Stimulated activated naive CD8-positive, alpha-beta T cell treated with anti-CD3 and anti-CD28 coated beads, Interleukin-15, amount 100 ng/mL, for 72 hours (primary cell): ENCODE measurements around the gene FYCO1.
A peak's percentile ranks its signal among the peaks of the same experiment; 100 is the strongest.

ENCODE experiments used
- ATAC-seq: fragments of 150-1000 bp; cut with Tn5 transposase; 2 replicates; pipeline ENCODE4 v1.10.0; 2021; ENCODE audit warnings: mild to moderate bottlenecking, moderate library complexity
- DNase-seq, 2 donors: peaks; one replicate each; pipeline ENCODE4 v3.0.0; 2021 to 2022
- H3K27ac Mint-ChIP-seq, 2 donors: one replicate each; pipeline ENCODE4 v1.8.0; 2022; ENCODE audit warnings: mild to moderate bottlenecking in 2 of 2, mixed read lengths in 2 of 2, moderate library complexity in 2 of 2
- H3K27me3 Mint-ChIP-seq: one replicate; pipeline ENCODE4 v1.8.0; 2022; ENCODE audit warnings: mixed read lengths
- H3K4me1 Mint-ChIP-seq: one replicate; pipeline ENCODE4 v1.8.0; 2022; ENCODE audit warnings: mild to moderate bottlenecking, mixed read lengths
- H3K4me3 Mint-ChIP-seq, 2 donors: one replicate each; pipeline ENCODE4 v1.8.0; 2022; ENCODE audit warnings: mild to moderate bottlenecking in 2 of 2, mixed read lengths in 2 of 2, moderate library complexity in 1 of 2
- H3K9me3 Mint-ChIP-seq, 2 donors: one replicate each; pipeline ENCODE4 v1.8.0; 2022; ENCODE audit warnings: mixed read lengths in 2 of 2

Gene FYCO1

DNA sequence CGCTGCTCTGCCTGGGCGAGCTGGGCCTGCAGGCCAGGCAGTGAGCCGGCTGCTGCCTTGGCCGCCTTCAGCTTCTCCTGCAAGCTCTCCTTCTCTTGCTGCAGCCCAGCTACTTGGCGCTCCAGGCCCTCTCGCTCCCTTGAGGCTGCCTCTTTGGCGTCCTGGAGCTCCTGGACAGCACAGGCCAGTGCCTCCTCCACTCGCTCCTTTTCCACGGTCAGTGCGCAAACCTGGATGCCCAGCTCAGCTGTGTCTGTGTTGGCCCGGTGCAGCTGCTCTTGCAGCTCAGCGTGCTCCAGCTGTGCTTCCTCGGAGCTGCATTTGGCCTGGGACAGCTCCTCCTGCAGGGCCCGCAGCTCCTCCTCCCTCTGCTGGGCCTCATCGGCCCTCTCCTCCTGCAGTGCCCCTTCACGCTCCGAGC, 29.2 kb downstream of the FYCO1 start:
- DNase-seq, result no peak
- Mint-ChIP-seq H3K4me3 (no peak overlapping the region), H3K4me1 (peaks cover 95% of the 10 kb centered on the region), H3K9me3 (no peaks in the 10 kb centered on the region), H3K27me3 (no peaks in the 10 kb centered on the region), H3K27ac (no peak overlapping the region)
- no peak for ATAC-seq

DNA sequence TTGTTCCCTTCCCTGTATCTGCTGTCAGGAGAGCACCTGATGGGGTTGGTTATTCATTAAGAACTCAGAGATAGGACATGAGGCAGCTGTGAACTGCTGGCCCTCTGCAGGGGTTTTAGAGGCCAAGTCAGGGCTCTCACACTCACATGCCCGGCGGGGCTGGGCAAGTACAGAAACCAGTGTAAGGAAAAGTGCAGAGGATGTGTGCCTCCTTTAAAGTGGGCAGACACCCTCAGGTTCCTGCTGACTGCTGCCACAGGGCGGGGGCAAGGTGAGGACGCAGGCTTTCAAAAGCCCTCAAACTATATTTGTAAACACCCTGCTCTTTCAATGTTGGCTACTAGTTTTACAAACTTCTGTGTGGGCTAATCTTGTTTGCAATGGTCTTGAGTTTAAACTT, 30.0 kb downstream of the FYCO1 start:
- Mint-ChIP-seq H3K4me1 (peaks cover 99% of the 10 kb centered on the region), H3K9me3 (peaks cover 0 to 4% of the 10 kb centered on the region in 2 donors), H3K4me3 (peak overlapping the region in 1 of 2 donors; percentile 50), H3K27me3 (no peaks in the 10 kb centered on the region), H3K27ac (peak overlapping the region; percentile 27 to 81)
- ATAC-seq (peak; percentile 31), DNase-seq (no peak)

DNA sequence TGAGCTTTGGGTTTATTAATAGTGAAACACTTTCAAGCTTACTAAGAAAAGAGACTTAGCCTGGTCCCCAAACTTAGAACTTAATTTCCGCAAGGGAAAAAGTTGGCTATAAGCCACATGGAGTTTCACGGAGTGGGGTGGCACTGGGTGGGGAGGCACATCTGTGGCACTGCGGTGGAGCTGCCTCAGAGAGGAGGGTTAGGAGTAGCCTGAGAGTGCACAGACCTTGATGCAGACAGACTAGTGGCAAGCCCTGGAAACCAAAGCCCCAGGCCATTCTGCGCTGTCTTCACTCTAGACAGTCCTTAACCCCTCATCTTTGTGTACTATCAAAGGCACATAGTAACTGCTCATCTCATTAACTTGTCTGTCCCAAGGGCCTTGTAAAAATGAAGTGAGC, 30.4 kb downstream of the FYCO1 start:
- peak; percentile 45 for ATAC-seq
- H3K9me3 Mint-ChIP-seq, result peaks cover 0 to 5% of the 10 kb centered on the region in 2 donors
- no peaks in the 10 kb centered on the region for H3K27me3 Mint-ChIP-seq
- peak overlapping the region; percentile 24 to 50 for H3K4me3 Mint-ChIP-seq
- peak overlapping the region in 1 of 2 donors; percentile 72 for H3K27ac Mint-ChIP-seq
- no peak for DNase-seq
- H3K4me1 Mint-ChIP-seq, result peaks cover 97% of the 10 kb centered on the region

DNA sequence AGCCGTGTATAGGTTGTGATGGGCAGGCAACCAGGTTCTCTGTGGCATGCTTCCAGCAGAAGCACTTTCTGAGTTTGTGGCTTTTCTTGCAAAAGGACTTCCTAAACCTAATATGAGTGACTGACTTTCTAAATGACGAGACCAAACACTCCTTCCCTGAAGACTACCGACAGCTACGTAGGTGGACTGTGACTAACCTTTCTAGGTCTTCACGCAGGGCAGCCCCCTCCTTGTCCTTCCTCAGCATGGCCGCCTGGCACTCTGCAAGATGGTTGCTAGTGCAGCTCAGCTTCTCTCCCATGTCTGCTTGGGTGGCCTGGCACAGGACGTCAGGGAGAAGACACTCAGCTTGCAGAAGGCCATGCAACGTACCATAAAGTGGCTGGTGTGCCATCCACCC, 31.5 kb downstream of the FYCO1 start:
- H3K27me3 Mint-ChIP-seq, result no peaks in the 10 kb centered on the region
- peaks cover 0 to 5% of the 10 kb centered on the region in 2 donors for H3K9me3 Mint-ChIP-seq
- ATAC-seq (peak; percentile 93), DNase-seq (peak; percentile 61 to 75)
- H3K27ac Mint-ChIP-seq, result peak overlapping the region in 1 of 2 donors; percentile 72
- peak overlapping the region; percentile 20 to 51 for H3K4me3 Mint-ChIP-seq
- peaks cover 85% of the 10 kb centered on the region for H3K4me1 Mint-ChIP-seq

DNA sequence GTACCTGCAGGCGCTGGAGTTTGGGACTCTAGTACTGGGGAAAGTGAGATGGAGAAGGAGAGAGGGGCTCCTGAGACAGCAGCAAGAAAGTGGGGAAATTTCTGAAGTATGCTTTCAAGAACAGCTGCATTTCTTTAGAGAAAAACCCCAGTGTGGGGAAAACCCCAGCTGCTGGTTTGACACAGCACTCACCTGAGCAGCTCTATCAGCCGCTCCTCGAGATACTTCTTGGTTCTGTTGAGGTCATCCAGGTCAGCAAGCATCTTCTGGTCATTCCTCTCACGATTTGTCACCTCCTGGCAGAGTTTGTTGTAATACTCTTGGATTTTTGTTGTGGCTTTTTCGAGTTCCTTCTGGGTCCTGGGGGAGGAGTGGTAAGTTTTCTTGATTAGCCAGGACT, 33.6 kb downstream of the FYCO1 start:
- DNase-seq (peak; percentile 36 to 58), ATAC-seq (peak; percentile 75)
- H3K27me3 Mint-ChIP-seq, result no peaks in the 10 kb centered on the region
- peaks cover 72% of the 10 kb centered on the region for H3K4me1 Mint-ChIP-seq
- peak overlapping the region; percentile 31 to 47 for H3K4me3 Mint-ChIP-seq
- H3K9me3 Mint-ChIP-seq, result peaks cover 0 to 5% of the 10 kb centered on the region in 2 donors
- H3K27ac Mint-ChIP-seq, result no peak overlapping the region

DNA sequence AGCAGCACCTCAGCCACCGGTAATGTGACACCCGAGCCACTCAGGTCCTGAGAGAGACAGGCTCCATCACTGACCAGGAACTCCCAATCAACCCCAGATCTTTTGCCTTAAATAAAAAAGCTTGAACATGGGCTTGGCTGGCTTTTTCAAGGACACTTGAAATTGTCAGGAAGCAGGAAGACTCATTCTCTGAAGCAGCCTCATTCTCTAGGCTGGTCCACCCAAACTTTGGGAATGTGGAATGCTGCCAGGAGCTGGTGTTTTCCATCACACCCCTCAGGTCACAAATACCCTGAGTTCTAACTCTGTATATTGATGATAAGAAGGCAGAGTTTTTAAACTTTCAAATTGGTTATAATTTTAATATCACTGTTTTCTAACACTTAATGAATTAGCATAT, 35.3 kb downstream of the FYCO1 start:
- Mint-ChIP-seq H3K27me3 (no peaks in the 10 kb centered on the region), H3K9me3 (peaks cover 0 to 5% of the 10 kb centered on the region in 2 donors), H3K27ac (no peak overlapping the region), H3K4me1 (peaks cover 60% of the 10 kb centered on the region), H3K4me3 (no peak overlapping the region)
- DNase-seq (no peak), ATAC-seq (no peak)

DNA sequence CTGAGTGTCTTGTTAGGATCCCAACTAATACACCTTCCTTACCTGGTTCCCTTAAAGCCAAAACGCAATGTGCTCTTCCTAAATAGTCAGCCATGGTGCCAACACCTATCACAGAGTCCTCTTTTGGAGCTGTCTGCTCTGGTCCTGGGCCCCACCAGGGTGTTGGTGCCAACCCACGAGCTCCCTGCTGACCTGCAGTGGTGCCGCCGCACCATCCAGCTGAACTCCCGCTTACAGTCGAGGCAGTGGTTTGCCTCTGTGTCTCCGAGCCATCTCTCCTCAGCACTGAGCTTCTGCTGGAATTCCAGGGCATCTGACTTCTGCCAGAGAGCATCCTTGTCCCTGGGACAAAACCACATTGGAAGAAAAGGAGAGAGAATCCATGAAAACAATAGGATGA, 36.4 kb downstream of the FYCO1 start:
- Mint-ChIP-seq H3K4me3 (no peak overlapping the region), H3K9me3 (peaks cover 0 to 5% of the 10 kb centered on the region in 2 donors), H3K4me1 (peaks cover 55% of the 10 kb centered on the region), H3K27me3 (no peaks in the 10 kb centered on the region), H3K27ac (no peak overlapping the region)
- DNase-seq (no peak), ATAC-seq (no peak)

DNA sequence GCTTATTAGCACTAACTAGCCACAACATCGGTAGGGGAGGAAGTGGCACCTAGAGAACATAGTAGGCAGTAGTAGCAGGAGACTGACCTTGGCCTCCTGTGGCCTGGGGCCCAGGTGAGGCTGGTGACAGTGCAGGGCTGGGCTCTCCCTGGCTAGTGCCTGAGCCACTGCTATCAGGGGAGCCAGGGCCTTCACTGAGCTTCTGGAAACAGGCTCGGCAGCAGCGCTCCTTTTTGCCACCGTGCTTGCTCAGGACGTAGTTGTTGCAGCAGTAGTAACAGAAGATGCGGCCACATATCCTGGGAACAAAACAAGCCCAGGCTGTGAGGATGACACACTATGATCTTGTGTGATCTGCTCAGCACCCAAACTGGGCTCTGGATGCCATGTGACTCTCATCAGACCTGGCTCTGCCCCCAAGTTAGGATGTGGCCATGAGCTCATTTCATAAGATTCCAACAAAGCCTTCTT, 37.3 kb downstream of the FYCO1 start:
- no peaks in the 10 kb centered on the region for H3K27me3 Mint-ChIP-seq
- H3K27ac Mint-ChIP-seq, result no peak overlapping the region
- no peak overlapping the region for H3K4me3 Mint-ChIP-seq
- peaks cover 0 to 5% of the 10 kb centered on the region in 2 donors for H3K9me3 Mint-ChIP-seq
- H3K4me1 Mint-ChIP-seq, result peaks cover 54% of the 10 kb centered on the region
- DNase-seq (no peak), ATAC-seq (no peak)

DNA sequence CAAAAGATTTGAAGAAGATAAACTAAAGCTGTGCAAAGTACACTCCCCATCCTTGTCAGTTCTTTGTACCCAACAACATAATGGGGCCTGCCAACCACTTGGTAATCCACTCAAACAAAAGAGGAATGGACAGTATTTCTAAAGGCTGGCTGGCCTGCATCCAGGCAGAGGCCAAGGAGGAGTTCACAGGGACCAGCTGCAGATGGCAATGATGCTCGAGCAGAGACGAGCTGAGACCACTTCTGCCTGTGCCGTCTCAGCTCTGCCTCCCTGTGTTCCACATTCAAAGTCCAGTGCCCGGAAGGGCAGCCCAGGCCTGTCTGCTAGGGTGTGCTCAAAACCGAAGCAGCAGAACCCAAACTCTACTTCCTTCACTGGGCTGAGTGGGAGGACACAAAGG, 38.0 kb downstream of the FYCO1 start:
- no peak overlapping the region for H3K4me3 Mint-ChIP-seq
- ATAC-seq, result no peak
- DNase-seq, result no peak
- H3K4me1 Mint-ChIP-seq, result peaks cover 54% of the 10 kb centered on the region
- no peak overlapping the region for H3K27ac Mint-ChIP-seq
- peaks cover 0 to 5% of the 10 kb centered on the region in 2 donors for H3K9me3 Mint-ChIP-seq
- no peaks in the 10 kb centered on the region for H3K27me3 Mint-ChIP-seq

DNA sequence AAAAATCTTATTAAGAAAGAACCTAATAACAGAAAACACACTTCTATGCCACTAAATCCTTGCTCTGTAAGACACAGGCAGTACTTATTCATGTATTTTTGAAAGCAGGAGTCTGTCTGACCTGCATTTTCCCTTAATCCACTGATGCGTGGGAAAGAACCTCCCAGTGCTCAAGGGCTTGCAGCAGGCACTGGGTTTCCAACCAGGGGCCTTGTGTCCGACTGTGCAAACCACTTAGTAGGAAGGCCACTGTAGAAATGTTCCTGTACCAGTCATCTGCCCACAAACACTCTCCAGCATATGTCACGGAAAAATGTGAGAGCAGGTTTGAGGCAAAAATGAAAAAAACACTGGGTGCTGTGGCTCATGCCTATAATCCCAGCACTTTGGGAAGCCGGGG, 39.9 kb downstream of the FYCO1 start:
- Mint-ChIP-seq H3K4me3 (no peak overlapping the region), H3K27me3 (no peaks in the 10 kb centered on the region), H3K4me1 (peaks cover 54% of the 10 kb centered on the region), H3K9me3 (peaks cover 0 to 1% of the 10 kb centered on the region in 2 donors), H3K27ac (peak overlapping the region in 1 of 2 donors; percentile 27)
- DNase-seq (no peak), ATAC-seq (no peak)

DNA sequence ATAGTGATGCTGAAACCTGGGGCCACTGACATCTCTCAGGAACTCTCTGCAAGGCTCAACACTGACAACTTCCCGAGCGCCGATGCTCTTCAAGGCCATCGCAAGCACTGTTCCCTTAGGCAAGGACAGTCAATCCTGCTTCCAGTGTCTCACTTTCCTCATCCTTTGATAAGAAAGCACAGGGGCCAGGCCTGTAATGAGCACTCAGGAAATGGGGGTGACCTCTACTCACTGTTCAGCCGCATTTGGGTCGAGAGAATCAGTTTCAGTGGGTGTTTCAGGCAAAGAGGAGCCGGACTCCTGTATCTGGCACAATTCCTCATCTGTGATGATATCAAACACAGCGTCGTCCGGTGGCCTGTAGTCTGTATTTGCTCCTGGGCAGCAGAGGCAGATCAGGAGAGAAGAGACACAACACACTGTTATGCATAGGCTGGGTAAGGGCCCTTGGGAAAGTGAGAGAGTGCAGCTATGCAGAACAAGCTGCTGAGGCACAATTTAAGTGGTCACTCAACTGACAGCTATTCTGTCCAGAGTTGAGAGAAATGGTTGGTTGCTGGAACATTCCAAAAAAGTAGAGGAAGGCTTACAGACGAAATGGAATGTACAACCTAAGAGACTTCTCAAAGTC, 40.5 kb downstream of the FYCO1 start:
- H3K4me3 Mint-ChIP-seq, result no peak overlapping the region
- H3K4me1 Mint-ChIP-seq, result peaks cover 58% of the 10 kb centered on the region
- no peaks in the 10 kb centered on the region for H3K9me3 Mint-ChIP-seq
- peak overlapping the region in 1 of 2 donors; percentile 29 for H3K27ac Mint-ChIP-seq
- H3K27me3 Mint-ChIP-seq, result no peaks in the 10 kb centered on the region
- ATAC-seq, result no peak
- DNase-seq, result no peak

DNA sequence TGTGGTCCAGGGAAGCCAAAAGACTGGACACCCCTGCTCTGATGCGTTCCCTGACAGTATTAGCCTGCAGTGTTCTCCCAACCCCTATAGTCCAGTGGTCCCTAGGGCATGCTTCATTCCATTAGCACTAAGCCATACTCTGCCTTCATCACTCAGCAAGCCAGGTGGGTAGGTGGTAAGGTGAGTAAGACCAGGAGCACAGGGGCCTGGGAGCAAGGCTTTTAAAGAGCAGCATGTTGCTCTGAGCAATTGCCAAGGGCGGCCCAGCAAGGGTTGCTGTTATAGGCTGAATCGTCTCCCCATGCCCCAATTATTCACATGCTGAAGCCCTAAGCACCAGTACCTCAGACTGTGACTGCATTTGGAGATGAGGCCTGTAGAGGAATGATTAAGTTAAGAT, 41.3 kb downstream of the FYCO1 start:
- peaks cover 66% of the 10 kb centered on the region for H3K4me1 Mint-ChIP-seq
- H3K27ac Mint-ChIP-seq, result no peak overlapping the region

DNA sequence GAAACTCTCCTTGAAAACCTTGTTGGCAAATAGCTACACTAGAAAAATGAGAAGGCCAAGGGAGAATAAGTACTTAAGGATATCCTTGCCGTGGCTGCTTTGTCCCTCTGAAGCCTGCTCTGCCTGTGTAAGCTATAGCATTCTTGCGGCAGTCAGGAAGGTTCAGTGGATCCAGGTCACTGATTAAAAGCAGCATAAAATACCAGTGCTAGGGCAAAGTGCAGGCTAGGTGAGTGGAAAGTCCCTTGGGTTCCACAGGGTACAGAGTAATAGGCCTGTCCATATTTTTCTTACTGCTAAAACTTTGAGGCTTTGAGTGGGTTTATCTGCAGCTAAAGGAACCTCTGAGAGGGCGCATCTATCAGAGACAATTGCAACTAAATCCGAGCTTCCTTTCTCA, 42.1 kb downstream of the FYCO1 start:
- H3K4me1 Mint-ChIP-seq, result peaks cover 74% of the 10 kb centered on the region
- H3K27ac Mint-ChIP-seq, result no peak overlapping the region
- H3K4me3 Mint-ChIP-seq, result no peak overlapping the region
- ATAC-seq, result no peak
- no peaks in the 10 kb centered on the region for H3K27me3 Mint-ChIP-seq
- no peak for DNase-seq
- no peaks in the 10 kb centered on the region for H3K9me3 Mint-ChIP-seq

More for the DNA sequence above, 41.3 kb downstream of the FYCO1 start:
- ATAC-seq (no peak), DNase-seq (no peak)
- no peaks in the 10 kb centered on the region for H3K9me3 Mint-ChIP-seq
- no peak overlapping the region for H3K4me3 Mint-ChIP-seq
- no peaks in the 10 kb centered on the region for H3K27me3 Mint-ChIP-seq

DNA sequence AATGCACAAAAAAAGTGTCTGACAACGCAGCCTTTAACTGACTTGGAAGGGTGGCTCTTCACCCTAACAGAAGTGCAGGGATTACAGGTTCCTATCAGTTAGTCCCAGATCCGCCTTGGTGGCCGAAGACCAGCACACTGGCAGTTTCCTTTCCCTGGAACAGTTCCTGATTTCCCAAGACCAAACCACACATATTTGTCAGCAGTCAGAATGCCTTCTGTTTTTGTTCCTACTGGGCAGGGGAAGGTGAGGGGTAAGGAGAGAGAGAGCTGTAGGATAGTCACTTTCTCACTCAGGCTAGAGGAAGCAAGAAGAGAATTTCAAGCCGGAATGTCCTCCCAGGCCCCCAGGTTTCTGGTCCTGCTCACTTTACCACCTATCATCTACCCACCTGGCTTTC, 43.2 kb downstream of the FYCO1 start:
- Mint-ChIP-seq H3K4me3 (no peak overlapping the region), H3K9me3 (no peaks in the 10 kb centered on the region), H3K27ac (no peak overlapping the region), H3K4me1 (peaks cover 77% of the 10 kb centered on the region), H3K27me3 (no peaks in the 10 kb centered on the region)
- DNase-seq (no peak), ATAC-seq (no peak)

DNA sequence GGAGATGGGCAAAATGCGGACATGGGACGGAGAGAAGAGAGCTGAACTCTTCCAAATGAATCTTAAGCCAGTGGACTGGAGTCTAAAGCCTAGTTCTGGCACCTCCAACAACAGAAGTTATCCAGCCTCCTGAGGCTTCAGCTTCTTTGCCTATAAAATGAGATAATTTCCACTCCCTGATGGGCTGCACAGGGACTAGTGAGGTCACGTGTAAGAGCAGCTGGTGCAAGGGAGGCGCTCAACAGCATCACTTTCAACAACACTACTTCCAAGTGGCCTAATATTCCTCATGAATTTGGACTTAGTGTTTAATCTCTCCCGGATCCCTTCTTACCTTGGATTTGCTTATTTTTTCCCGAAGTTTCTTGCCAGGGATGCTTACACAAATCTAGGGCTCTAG, 43.7 kb downstream of the FYCO1 start:
- H3K4me3 Mint-ChIP-seq, result peak overlapping the region in 1 of 2 donors; percentile 36
- DNase-seq (no peak), ATAC-seq (no peak)
- H3K27ac Mint-ChIP-seq, result no peak overlapping the region
- no peaks in the 10 kb centered on the region for H3K27me3 Mint-ChIP-seq
- H3K9me3 Mint-ChIP-seq, result no peaks in the 10 kb centered on the region
- peaks cover 82% of the 10 kb centered on the region for H3K4me1 Mint-ChIP-seq

DNA sequence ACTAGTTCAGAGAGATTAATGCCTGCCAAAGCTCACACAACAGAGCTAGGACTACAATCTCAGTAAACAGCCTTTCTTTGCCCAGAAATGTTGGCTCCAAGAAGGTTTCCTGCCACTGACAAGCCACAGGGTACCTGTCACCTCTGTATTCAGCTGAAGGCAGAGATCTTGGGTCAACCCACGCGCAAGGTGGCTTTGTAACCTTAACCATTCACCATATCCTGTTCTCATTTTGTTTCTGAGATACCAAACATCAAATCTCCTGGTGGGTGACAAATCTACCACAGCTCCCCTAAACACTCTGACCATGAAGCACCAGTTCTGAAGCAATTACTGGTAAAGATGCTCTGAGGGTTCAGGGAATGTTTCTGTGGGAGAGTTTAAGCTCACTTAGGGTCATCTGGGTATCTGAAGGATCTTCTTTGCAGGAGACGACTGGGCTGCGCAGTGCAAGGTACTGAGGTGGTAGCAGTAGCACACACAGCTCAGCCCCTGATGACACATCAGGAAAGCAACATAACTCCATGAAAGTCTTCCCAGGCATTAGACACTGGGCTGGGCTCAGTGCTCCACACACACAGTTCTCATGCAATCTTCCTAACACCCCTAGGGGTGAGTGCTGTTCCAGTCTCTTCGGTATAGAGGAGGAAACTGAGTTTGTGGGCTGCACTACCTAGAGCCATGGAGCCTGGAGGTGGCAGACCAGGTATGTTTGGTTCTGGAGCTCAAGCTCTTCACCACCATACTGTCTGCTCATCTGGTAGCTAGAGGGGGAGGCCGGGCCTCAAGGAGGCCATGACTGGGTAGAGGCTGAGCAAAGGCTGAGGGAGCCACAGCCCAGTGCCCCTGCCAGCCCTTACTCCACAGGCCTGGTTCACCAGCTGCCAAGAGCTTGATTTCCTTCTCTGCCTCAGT, 44.7 kb downstream of the FYCO1 start:
- Mint-ChIP-seq H3K4me3 (peak overlapping the region; percentile 28 to 62), H3K4me1 (peaks cover 92% of the 10 kb centered on the region)
- peak; percentile 66 to 84 for DNase-seq

More for the DNA sequence above, 44.7 kb downstream of the FYCO1 start:
- H3K9me3 Mint-ChIP-seq, result no peaks in the 10 kb centered on the region
- H3K27ac Mint-ChIP-seq, result peak overlapping the region in 1 of 2 donors; percentile 79
- H3K27me3 Mint-ChIP-seq, result no peaks in the 10 kb centered on the region
- peak; percentile 95 for ATAC-seq
